ENCODE measurements around the gene KAZN. TPM values are rescaled to one million over a fixed set of nuclear protein-coding genes. Genes with fewer than 3 reads are reported as not detected.
A peak's percentile ranks its signal among the peaks of the same experiment; 100 is the strongest.

KAZN gene
- total RNA-seq, 1 experiment from 2014 or later, result 2.4 TPM

DNA sequence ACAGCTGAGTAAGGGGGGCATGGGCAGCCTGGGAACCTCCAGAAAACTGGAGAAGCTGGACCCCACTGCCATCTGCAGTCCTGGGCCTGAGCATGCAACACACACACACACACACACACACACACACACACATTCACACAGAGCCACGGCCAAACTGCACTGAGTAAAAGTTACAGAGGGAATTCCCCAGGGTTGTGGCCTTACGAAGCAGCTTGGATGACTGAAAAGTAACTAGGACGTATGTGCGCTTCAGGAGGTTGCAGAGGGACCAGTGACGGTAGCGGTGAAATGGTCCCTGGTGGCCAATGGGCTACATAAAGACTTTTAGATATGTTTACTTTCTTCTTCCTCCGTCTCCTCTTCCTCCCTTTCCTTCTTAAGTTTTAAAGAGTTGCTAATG, 322.6 kb downstream of the KAZN start:
- Mint-ChIP-seq H3K9me3 (ENCODE audit: unreplicated experiment) (no peaks in the 10 kb centered on the region), H3K27me3 (ENCODE audit: insufficient read depth, unreplicated experiment) (peaks cover 2% of the 10 kb centered on the region), H3K4me3 (ENCODE audit: unreplicated experiment) (no peak overlapping the region), H3K36me3 (ENCODE audit: insufficient read depth, unreplicated experiment) (no peaks in the 10 kb centered on the region), H3K4me1 (ENCODE audit: low read depth, unreplicated experiment) (no peaks in the 10 kb centered on the region), H3K27ac (ENCODE audit: unreplicated experiment) (no peak overlapping the region)
- BruUV-seq (replicated peaks), result no TSS peak
- Histone ChIP-seq H3K4me3 (ENCODE audit: low read depth, low read length) (no peak overlapping the region), H3K36me3 (ENCODE audit: control insufficient read depth, insufficient read depth, low read length) (no peaks in the 10 kb centered on the region), H3K4me1 (no peaks in the 10 kb centered on the region), H3K9me3 (no peaks in the 10 kb centered on the region), H3K27me3 (replicated peaks; ENCODE audit: control insufficient read depth, insufficient read depth, low read length) (no peaks in the 10 kb centered on the region; the same call in 1 of the 2 replicates)
- no peak for DNase-seq
- POLR2A ChIA-PET, result no interaction called here
- intact Hi-C loops (cut with micrococcal nuclease; ENCODE audit: unreplicated experiment), result no loop called here
- CTCF ChIA-PET, result interaction anchor here (0.7 kb wide), 1 partner anchor 90 kb away, joined by 3 read pairs; no protein-coding TSS in a partner anchor
- TF ChIP-seq, protein P1, sequence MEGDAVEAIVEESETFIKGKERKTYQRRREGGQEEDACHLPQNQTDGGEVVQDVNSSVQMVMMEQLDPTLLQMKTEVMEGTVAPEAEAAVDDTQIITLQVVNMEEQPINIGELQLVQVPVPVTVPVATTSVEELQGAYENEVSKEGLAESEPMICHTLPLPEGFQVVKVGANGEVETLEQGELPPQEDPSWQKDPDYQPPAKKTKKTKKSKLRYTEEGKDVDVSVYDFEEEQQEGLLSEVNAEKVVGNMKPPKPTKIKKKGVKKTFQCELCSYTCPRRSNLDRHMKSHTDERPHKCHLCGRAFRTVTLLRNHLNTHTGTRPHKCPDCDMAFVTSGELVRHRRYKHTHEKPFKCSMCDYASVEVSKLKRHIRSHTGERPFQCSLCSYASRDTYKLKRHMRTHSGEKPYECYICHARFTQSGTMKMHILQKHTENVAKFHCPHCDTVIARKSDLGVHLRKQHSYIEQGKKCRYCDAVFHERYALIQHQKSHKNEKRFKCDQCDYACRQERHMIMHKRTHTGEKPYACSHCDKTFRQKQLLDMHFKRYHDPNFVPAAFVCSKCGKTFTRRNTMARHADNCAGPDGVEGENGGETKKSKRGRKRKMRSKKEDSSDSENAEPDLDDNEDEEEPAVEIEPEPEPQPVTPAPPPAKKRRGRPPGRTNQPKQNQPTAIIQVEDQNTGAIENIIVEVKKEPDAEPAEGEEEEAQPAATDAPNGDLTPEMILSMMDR (IDR thresholded peaks at IDR 0.05; ENCODE audit: insufficient read depth in 1 of 2, low read depth in 1 of 2, low read length in 1 of 2, severe bottlenecking in 1 of 2, unreplicated experiment in 1 of 2), result no peak

DNA sequence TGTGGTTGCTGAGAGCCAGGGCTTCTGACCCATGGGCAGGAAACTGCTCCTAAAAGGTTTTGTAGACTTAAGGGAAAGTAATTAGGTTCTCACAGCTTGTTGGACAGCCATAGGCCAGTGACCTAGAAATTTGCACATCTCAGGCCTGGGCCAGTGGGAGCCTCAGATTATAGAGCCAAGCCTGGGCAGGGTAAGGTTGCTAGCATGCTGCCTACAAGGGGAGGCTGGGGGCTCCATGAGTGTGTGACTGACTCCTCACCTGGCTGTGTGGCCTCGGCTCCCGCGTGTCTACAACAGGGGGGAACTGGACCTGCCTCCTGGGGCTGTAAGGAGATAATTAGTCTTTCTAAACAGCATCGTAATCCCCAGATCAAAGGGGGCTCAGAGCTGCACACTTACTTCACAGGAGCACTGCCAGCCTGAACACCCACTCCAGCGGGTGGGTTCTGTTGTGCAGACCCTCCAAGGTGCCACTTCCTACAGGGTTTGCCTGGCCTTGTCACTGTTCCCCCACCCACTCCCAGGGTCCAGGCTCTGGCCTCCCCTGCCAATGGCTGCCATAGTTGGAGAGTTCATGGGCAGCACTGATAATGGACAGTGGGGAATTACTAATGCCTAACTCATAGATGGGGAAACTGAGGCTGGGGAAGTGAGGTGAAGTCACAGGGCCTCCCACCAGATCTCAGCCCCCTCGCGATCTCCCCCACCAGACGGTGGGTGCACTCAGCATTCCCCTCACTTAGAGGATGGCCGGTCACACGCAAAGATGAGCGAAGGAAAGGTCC, 324.6 kb downstream of the KAZN start:
- Histone ChIP-seq H3K4me1 (no peaks in the 10 kb centered on the region), H3K36me3 (ENCODE audit: control insufficient read depth, insufficient read depth, low read length) (no peaks in the 10 kb centered on the region), H3K9me3 (no peaks in the 10 kb centered on the region), H3K27me3 (replicated peaks; ENCODE audit: control insufficient read depth, insufficient read depth, low read length) (no peaks in the 10 kb centered on the region; the same call in 1 of the 2 replicates), H3K4me3 (ENCODE audit: low read depth, low read length) (no peak overlapping the region; the same call in 1 of the 2 replicates)
- Mint-ChIP-seq H3K36me3 (ENCODE audit: insufficient read depth, unreplicated experiment) (no peaks in the 10 kb centered on the region), H3K4me1 (ENCODE audit: low read depth, unreplicated experiment) (no peaks in the 10 kb centered on the region), H3K4me3 (ENCODE audit: unreplicated experiment) (peak overlapping the region; percentile 71), H3K27me3 (ENCODE audit: insufficient read depth, unreplicated experiment) (no peaks in the 10 kb centered on the region), H3K9me3 (ENCODE audit: unreplicated experiment) (no peaks in the 10 kb centered on the region), H3K27ac (ENCODE audit: unreplicated experiment) (no peak overlapping the region)
- ChIA-PET POLR2A (no interaction called here), CTCF (interaction anchor here (0.6 kb wide), 2 partner anchors 126 to 319 kb away, joined by 7 to 8 read pairs; no protein-coding TSS in a partner anchor)
- intact Hi-C loops (cut with micrococcal nuclease; ENCODE audit: unreplicated experiment), result no loop called here
- no TSS peak for BruUV-seq (replicated peaks)
- TF ChIP-seq, protein P1 (IDR thresholded peaks at IDR 0.05; ENCODE audit: insufficient read depth in 1 of 2, low read depth in 1 of 2, low read length in 1 of 2, severe bottlenecking in 1 of 2, unreplicated experiment in 1 of 2), result no peak
- no peak for DNase-seq

DNA sequence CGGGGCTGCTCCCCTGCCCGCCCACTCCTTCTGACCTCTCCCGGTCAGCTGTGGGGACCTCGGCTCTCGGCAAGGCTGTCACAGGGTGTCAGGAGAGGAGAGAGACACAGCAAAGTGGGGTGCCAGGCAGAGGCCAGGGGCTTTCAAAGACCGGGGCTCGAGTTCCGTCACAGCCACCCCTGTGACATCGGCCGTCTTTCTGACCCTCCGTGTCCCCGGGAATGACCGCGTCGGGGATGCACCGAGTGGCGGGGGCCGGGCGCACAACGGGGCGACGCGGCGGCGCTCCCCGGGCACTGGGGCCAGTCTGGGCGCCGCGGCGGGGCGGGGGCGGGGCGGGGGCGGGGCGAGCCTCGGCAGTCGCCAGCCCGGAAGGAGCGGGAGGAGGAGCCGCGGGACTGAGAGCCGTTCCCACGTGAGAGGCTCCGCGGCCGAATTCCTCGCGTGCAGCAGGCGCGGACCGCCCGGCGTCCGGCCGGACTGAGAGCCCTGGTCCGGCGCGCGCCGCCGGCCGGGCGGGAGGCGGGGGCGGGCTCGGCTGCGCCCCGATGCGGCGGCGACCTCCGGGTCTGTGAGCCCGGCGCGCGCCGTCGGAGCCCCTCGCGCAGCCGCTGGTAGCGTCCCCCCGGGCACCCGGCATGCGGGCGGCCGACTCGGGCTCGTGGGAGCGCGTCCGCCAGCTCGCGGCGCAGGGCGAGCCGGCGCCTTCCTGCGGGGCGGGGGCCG, 325.4 kb downstream of the KAZN start:
- Histone ChIP-seq H3K4me1 (no peaks in the 10 kb centered on the region), H3K4me3 (ENCODE audit: low read depth, low read length) (peak overlapping the region; percentile 52), H3K36me3 (ENCODE audit: control insufficient read depth, insufficient read depth, low read length) (no peaks in the 10 kb centered on the region), H3K9me3 (no peaks in the 10 kb centered on the region), H3K27me3 (replicated peaks; ENCODE audit: control insufficient read depth, insufficient read depth, low read length) (no peaks in the 10 kb centered on the region; the same call in 1 of the 2 replicates)
- POLR2A ChIA-PET, result no interaction called here
- intact Hi-C loops (cut with micrococcal nuclease; ENCODE audit: unreplicated experiment), result loop anchor here (2.0 kb wide), 1 partner anchor 103 kb away; no protein-coding TSS in a partner anchor
- H3K27me3 Mint-ChIP-seq (ENCODE audit: insufficient read depth, unreplicated experiment), result no peaks in the 10 kb centered on the region
- no peaks in the 10 kb centered on the region for H3K4me1 Mint-ChIP-seq (ENCODE audit: low read depth, unreplicated experiment)
- no peak overlapping the region for H3K27ac Mint-ChIP-seq (ENCODE audit: unreplicated experiment)
- peak overlapping the region; percentile 71 for H3K4me3 Mint-ChIP-seq (ENCODE audit: unreplicated experiment)
- no peaks in the 10 kb centered on the region for H3K36me3 Mint-ChIP-seq (ENCODE audit: insufficient read depth, unreplicated experiment)
- no peaks in the 10 kb centered on the region for H3K9me3 Mint-ChIP-seq (ENCODE audit: unreplicated experiment)
- CTCF ChIA-PET, result interaction anchor here (0.6 kb wide), 1 partner anchor 83 kb away, joined by 5 read pairs; no protein-coding TSS in a partner anchor
- no TSS peak for BruUV-seq (replicated peaks)
- peak; percentile 52 to 54 for DNase-seq
- TF ChIP-seq, protein P1 (IDR thresholded peaks at IDR 0.05; ENCODE audit: insufficient read depth in 1 of 2, low read depth in 1 of 2, low read length in 1 of 2, severe bottlenecking in 1 of 2, unreplicated experiment in 1 of 2), result no peak

Data from Caco-2 (cell line).